ENCODE results near the gene DACT3. TPM values are rescaled to one million over a fixed set of nuclear protein-coding genes. Genes with fewer than 3 reads are reported as not detected.

The DACT3 gene
- total RNA-seq, 4 donors from 2014 or later, result 0.31 to 0.79 (median 0.52) TPM

DNA sequence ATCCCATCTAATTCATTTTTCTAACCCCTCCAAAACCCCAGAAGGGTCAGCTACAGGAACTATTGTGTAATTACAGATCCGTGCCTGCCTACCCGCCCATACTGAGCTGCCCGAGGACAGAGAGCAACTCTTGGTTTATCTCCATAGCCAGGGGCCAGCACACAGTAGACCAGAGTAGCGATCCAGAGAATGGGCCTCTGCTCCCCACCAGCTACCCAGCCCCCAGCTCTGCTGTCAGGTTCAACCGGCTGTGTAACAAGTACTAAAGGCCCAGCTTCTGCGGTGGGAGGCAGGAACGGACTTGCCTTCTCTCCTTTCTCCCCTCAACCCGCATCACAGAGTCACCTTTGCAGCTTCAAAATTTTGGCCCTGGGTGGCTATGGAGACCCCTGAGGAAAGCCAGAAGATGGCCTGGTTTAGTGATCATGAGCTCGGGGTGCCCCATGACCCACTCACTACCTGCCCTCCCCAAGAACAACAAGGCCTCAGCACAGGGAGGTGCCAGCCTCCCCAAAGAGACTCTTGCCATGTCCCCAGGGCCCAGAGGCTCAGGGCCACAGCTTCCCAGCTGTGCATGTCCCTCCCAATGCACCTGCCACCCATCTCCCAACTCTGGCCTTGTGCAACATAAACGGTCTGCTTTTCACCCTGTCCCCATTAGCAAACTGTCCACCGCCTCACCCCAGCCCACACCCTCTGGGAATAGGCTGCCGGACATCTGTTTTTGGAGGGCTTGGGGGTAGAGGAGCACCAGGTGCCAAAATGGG is 54.1 kb downstream of the DACT3 start:
- ATAC-seq (ENCODE audit: low FRiP score) (no peak), DNase-seq (ENCODE audit: low spot score) (no peak)
- TF ChIP-seq, protein P1, sequence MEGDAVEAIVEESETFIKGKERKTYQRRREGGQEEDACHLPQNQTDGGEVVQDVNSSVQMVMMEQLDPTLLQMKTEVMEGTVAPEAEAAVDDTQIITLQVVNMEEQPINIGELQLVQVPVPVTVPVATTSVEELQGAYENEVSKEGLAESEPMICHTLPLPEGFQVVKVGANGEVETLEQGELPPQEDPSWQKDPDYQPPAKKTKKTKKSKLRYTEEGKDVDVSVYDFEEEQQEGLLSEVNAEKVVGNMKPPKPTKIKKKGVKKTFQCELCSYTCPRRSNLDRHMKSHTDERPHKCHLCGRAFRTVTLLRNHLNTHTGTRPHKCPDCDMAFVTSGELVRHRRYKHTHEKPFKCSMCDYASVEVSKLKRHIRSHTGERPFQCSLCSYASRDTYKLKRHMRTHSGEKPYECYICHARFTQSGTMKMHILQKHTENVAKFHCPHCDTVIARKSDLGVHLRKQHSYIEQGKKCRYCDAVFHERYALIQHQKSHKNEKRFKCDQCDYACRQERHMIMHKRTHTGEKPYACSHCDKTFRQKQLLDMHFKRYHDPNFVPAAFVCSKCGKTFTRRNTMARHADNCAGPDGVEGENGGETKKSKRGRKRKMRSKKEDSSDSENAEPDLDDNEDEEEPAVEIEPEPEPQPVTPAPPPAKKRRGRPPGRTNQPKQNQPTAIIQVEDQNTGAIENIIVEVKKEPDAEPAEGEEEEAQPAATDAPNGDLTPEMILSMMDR (IDR thresholded peaks at IDR 0.05), result no peak

DNA sequence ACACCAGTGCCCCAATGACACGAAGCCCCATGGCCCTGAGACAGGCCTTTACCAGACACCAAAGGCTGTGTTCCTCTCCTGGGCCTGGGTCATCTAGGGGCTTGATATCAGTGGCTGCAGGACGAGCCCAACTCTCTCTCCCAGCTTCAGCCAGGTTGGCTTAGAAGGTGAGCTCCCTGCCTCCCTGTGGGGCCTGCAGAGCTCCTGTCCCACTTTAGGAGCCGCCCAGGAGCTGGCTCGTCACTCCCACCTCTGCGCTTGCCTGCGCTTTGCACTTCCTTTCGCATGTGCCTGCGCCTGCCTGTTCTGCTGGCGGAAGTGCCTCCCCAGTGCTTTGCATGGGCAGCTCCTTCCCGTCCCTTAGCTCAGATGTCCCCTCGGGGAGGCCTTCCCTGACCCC is 55.0 kb downstream of the DACT3 start:
- TF ChIP-seq, protein P1 (IDR thresholded peaks at IDR 0.05), result no peak
- no peak for ATAC-seq (ENCODE audit: low FRiP score)
- no peak for DNase-seq (ENCODE audit: low spot score)

DNA sequence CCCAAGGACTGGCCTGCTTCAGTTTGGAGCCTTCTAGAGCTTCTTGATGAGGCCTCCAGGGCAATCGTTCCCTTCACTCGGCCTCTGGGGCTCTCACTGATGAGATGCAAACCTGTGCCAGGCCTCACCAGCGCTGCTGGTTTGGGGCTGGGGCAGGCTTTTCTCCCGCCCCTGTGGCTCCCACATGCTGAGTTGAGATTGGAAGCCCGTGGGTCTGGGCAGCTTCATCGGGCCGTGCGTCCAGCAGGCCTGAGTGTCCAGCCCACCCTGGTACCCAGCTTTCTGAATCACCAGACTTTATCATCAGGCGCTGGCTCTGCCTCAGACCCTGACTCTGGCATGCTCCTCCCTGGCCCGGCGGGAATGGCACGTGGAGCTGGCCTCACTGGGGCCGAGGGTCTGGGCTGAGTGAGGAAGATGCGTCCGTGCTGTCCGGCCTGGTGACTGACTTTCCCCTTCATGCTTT is 55.6 kb downstream of the DACT3 start:
- TF ChIP-seq, protein P1 (IDR thresholded peaks at IDR 0.05), result no peak
- DNase-seq (ENCODE audit: low spot score) (no peak), ATAC-seq (ENCODE audit: low FRiP score) (no peak)

DNA sequence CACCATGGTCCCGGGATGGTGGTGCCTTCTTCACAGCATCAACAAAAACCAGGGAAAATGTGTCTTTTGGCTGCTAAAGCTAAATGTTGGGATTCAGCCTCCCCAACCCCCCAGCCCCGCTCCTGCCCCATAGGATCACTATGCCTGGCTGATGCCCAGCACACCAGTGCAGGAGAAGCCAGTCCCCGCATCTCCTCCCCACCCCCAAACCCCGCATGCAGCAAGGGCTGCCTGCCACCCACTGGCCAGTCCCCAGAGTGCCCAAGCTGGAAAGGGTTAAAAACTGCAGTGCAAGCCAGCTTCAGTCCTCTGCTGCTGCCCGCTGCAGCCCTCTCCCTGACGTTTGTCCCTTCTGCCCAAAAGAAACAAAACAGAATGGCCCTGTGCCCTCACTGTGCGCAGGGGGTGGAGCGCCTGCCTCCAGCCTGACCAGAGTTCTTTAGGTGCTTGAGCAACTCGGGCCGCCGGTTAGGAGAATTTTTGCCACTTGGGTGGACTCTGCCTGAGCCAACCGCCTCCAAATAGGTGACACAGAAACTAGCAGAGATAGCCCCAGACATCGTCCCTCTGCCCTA is 56.1 kb downstream of the DACT3 start:
- DNase-seq (ENCODE audit: low spot score), result no peak
- no peak for ATAC-seq (ENCODE audit: low FRiP score)
- TF ChIP-seq, protein P1 (IDR thresholded peaks at IDR 0.05), result no peak

DNA sequence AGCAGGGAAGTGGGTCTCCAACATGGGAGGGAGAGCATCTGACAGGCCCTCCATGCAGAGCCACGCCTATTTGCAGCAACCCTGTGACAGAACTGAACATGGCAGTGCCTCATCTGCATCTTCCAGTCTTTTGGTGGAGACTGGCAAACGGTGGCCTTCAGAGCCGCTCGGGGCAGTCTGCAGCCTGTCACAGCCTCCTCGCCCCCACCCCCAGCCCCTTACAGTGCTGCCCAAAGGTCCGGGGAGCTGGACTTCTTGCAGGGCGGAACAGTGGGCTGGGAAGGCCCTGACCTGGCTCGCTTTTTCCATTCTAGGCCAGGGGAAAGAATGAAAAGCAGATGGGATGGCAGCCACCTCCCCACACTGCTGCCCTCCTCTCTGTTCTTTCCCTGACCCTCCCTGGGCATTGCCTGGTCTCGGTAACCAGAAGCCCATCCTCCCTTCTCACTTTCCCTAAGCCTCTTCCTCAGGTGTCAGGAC is 57.2 kb downstream of the DACT3 start:
- DNase-seq (ENCODE audit: low spot score) (no peak), ATAC-seq (ENCODE audit: low FRiP score) (no peak)
- TF ChIP-seq, protein P1 (IDR thresholded peaks at IDR 0.05), result no peak

DNA sequence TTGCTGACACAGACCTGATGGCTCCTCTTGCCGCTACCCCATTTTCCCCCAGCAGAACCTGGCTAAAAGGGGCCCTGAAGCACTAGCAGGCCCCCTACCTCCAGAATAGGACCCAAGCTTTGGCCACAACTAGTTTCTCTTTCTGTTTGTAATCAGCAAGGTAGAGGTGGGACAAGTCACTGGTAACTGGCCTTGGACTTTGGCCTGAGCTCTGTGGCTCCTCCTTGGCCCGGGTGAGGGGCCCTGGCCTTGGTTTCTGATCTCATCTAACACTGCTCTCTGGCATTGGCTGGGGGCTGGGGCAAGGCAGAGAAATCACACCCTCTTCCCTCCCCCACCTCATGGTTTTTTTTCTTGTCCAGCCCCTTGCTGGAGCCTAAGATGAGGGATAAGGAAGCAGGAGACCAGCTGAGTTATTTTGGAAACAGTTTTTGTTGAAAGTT is 57.8 kb downstream of the DACT3 start:
- TF ChIP-seq, protein P1 (IDR thresholded peaks at IDR 0.05), result no peak
- DNase-seq (ENCODE audit: low spot score) (no peak), ATAC-seq (ENCODE audit: low FRiP score) (no peak)

All from omental fat pad (tissue), 4 donors.